Ishikawa (cell line): ENCODE measurements around the gene SLC1A4.

Experiments
- CEBPB ChIP-seq: IDR thresholded peaks from 2 replicates; pipeline ENCODE4 v1.6.1; 2012
- CREB1 ChIP-seq: IDR thresholded peaks from 2 replicates; pipeline ENCODE4 v1.6.1; 2012; ENCODE audit warnings: low read depth
- EGR1 ChIP-seq: IDR thresholded peaks from 2 replicates; pipeline ENCODE4 v1.6.1; 2012
- EP300 ChIP-seq: IDR thresholded peaks from 2 replicates; pipeline ENCODE4 v1.6.1; 2012; ENCODE audit warnings: borderline replicate concordance
- FOXM1 ChIP-seq: IDR thresholded peaks from 2 replicates; pipeline ENCODE4 v1.6.1; 2012; ENCODE audit warnings: low read depth, borderline replicate concordance
- MAX ChIP-seq: IDR thresholded peaks from 2 replicates; pipeline ENCODE4 v1.6.1; 2012
- NFIC ChIP-seq: IDR thresholded peaks from 2 replicates; pipeline ENCODE4 v1.6.1; 2012
- RAD21 ChIP-seq: IDR thresholded peaks from 2 replicates; pipeline ENCODE4 v1.6.1; 2012; ENCODE audit warnings: low read depth
- TAF1 ChIP-seq: IDR thresholded peaks from 2 replicates; pipeline ENCODE4 v1.6.1; 2012; ENCODE audit warnings: low read depth, mild to moderate bottlenecking
- TCF12 ChIP-seq: IDR thresholded peaks from 2 replicates; pipeline ENCODE4 v1.6.1; 2012; ENCODE audit warnings: low read depth
- TEAD4 ChIP-seq: IDR thresholded peaks from 2 replicates; pipeline ENCODE4 v1.6.1; 2012
- YY1 ChIP-seq: IDR thresholded peaks from 2 replicates; pipeline ENCODE4 v1.6.1; 2012; ENCODE audit warnings: low read depth
- ZBTB7A ChIP-seq: IDR thresholded peaks from 2 replicates; pipeline ENCODE4 v1.6.1; 2012; ENCODE audit warnings: low read depth
- TF ChIP-seq, protein P1 (sequence below): IDR thresholded peaks from 2 replicates; pipeline ENCODE4 v1.6.1; 2012; ENCODE audit warnings: low read depth, mild to moderate bottlenecking
- TF ChIP-seq, protein P2 (sequence below): IDR thresholded peaks from 2 replicates; pipeline ENCODE4 v1.6.1; 2012

SLC1A4 gene

DNA sequence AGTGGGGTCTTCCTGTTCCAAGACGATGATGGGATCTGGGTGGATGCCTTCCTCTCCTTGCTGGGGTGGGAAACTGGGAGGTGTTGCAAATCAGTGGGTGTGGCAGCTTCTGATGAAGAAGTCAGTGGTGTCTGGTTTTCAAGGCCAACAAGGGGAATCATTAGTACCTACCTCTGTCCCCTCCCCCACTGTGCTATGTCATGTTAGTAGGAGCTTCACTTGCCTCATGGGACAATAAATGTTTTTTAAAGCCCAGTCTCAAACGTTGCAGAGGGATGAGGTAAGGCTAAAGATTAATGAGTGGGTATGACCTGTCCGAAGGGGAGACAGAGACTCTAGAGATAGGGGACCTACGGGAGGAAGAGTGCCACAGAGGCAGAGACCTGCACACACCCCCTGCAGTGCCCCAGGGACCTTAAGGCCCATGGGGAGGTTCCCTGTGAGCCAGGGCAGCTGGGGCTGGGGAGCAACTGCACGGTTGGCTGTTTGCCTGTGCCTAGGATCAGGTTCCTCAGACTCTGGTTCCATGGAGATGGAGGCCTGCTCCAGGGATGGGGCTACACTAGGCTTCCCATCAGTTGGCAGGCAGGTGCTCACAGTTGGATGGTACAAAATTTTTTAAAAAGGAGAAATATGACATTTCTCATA is 37.8 kb upstream of the SLC1A4 start:
- TF ChIP-seq NFIC: no peak
- TF ChIP-seq, protein P1, sequence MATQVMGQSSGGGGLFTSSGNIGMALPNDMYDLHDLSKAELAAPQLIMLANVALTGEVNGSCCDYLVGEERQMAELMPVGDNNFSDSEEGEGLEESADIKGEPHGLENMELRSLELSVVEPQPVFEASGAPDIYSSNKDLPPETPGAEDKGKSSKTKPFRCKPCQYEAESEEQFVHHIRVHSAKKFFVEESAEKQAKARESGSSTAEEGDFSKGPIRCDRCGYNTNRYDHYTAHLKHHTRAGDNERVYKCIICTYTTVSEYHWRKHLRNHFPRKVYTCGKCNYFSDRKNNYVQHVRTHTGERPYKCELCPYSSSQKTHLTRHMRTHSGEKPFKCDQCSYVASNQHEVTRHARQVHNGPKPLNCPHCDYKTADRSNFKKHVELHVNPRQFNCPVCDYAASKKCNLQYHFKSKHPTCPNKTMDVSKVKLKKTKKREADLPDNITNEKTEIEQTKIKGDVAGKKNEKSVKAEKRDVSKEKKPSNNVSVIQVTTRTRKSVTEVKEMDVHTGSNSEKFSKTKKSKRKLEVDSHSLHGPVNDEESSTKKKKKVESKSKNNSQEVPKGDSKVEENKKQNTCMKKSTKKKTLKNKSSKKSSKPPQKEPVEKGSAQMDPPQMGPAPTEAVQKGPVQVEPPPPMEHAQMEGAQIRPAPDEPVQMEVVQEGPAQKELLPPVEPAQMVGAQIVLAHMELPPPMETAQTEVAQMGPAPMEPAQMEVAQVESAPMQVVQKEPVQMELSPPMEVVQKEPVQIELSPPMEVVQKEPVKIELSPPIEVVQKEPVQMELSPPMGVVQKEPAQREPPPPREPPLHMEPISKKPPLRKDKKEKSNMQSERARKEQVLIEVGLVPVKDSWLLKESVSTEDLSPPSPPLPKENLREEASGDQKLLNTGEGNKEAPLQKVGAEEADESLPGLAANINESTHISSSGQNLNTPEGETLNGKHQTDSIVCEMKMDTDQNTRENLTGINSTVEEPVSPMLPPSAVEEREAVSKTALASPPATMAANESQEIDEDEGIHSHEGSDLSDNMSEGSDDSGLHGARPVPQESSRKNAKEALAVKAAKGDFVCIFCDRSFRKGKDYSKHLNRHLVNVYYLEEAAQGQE: no peak
- no peak for TF ChIP-seq YY1
- TF ChIP-seq ZBTB7A: no peak
- TF ChIP-seq MAX: no peak
- TF ChIP-seq, protein P2, sequence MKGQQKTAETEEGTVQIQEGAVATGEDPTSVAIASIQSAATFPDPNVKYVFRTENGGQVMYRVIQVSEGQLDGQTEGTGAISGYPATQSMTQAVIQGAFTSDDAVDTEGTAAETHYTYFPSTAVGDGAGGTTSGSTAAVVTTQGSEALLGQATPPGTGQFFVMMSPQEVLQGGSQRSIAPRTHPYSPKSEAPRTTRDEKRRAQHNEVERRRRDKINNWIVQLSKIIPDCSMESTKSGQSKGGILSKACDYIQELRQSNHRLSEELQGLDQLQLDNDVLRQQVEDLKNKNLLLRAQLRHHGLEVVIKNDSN: no peak
- TF ChIP-seq TEAD4: no peak
- no peak for TF ChIP-seq FOXM1
- TF ChIP-seq TAF1: no peak
- TF ChIP-seq EGR1: no peak
- TF ChIP-seq RAD21: no peak
- TF ChIP-seq EP300: no peak
- TF ChIP-seq TCF12: no peak
- TF ChIP-seq CEBPB: no peak
- no peak for TF ChIP-seq CREB1

DNA sequence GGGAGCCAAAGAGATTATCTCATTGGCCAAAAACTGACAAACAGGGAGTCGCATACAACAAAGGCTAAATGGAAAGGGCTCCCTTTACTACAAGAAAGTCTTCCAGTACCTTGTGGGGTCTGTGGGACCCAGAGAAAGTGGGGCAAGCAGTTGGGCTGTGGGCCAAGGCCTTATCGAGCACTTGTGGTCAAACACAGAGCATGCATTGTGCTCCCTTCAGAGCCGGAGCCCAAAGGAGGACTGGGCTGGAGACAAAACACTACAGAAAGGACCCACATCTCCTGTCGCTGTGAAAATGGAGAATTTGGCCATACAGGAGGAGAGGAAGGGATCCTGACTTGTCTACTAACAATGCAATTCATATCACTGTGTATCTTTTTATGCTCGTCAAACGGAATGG is 37.1 kb upstream of the SLC1A4 start:
- TF ChIP-seq NFIC (no peak), EP300 (no peak), RAD21 (no peak), CREB1 (no peak), TEAD4 (no peak), MAX (no peak), TAF1 (no peak), YY1 (no peak), FOXM1 (no peak), CEBPB (no peak), TCF12 (no peak)
- TF ChIP-seq, protein P1: no peak

- TF ChIP-seq, protein P2: no peak
- TF ChIP-seq CEBPB (no peak), EGR1 (no peak), YY1 (no peak)
Measured at GRCh38 chr2:64952511-64953482, 36.4 kb upstream of the SLC1A4 start.

DNA sequence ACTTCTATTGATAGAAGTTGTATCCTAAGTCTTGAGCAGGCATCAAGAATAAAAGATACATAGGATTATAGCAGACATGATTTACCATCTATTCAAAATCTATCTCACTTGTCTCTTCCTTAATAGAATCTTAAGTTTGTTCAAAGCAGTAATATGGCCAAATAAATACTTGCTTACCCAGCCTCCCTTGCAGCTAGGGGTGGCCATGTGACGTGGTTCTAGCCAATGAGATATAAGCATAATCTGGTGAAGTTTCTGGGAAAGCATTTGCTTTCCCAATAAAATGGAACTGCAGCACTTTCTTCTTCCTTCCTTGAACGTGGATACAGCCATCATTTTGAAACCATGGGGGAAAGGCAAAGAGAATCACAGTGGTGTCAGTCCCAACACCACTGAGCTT is 33.7 kb upstream of the SLC1A4 start:
- no peak for TF ChIP-seq NFIC
- no peak for TF ChIP-seq CEBPB
- no peak for TF ChIP-seq TCF12
- TF ChIP-seq, protein P2: peak; percentile 70
- no peak for TF ChIP-seq MAX
